HCT116 (cell line): ENCODE results near the gene TLE5. TPM values are rescaled to one million over a fixed set of nuclear protein-coding genes. Genes with fewer than 3 reads are reported as not detected.

Experiments
- ATAC-seq: fragments of 200-7000 bp; cut with Tn5 transposase; 2 replicates; pipeline ENCODE4 v1.9.1; 2020; ENCODE audit warnings: mild to moderate bottlenecking, moderate library complexity
- BruUV-seq: library from RNA; stranded (reverse); fragments of 400-500 nt; replicated peaks from 2 replicates; lab custom pipeline; 2021; lab: Mats Ljungman, UMichigan
- CTCF ChIA-PET: fragments of 300-600 bp; sonication (Branson Sonifier 250); formaldehyde crosslinking; loops from one replicate; lab custom pipeline; 2021; ENCODE audit warnings: antibody characterized with exemption; lab: Charles Lee
- POLR2A ChIA-PET: fragments of 300-600, 350-600 bp; sonication (Branson Sonifier 250); formaldehyde crosslinking; loops from one replicate; lab custom pipeline; 2021; ENCODE audit warnings: antibody characterized with exemption; lab: Charles Lee
- RAD21 ChIA-PET, 2 experiments: fragments of 300-600 bp; sonication (Branson Sonifier 250); formaldehyde crosslinking; loops; one replicate each; lab custom pipeline; 2023; ENCODE audit warnings: low total read pairs in 2 of 2; ENCODE audit not compliant: uncharacterized antibody in 2 of 2, unreplicated experiment in 2 of 2, low non-redundant PET in 1 of 2; lab: Charles Lee
- DNase-seq: peaks from one replicate; pipeline ENCODE4 v3.0.0-alpha.2; 2010; ENCODE audit warnings: low read depth, low spot score
- H2AFZ ChIP-seq: fragments of 200-600 bp; shearing (Covaris generic), sonication (generic); 2 replicates; pipeline ENCODE4 v1.6.1; 2017; ENCODE audit warnings: low read depth, mixed run types, mixed read lengths, antibody characterized with exemption, low read length; ENCODE audit not compliant: poor library complexity, severe bottlenecking
- H3K27ac ChIP-seq: 2 replicates; pipeline ENCODE4 v1.5.1; 2012; ENCODE audit warnings: low read depth, low read length
- H3K27me3 ChIP-seq: fragments of 200-600 bp; sonication (generic); 2 replicates; pipeline ENCODE4 v1.6.1; 2016; ENCODE audit warnings: mixed run types, low read length, mixed read lengths; ENCODE audit not compliant: insufficient read depth
- H3K36me3 ChIP-seq, 2 experiments: fragments of 200-500 bp in 1 of 2; fragments of 200-600 bp in 1 of 2; sonication (Bioruptor generic) in 1 of 2; sonication (generic) in 1 of 2; 2 replicates each; pipeline versions ENCODE4 v1.5.1 to v1.6.1; 2014 to 2016; ENCODE audit warnings: low read length in 2 of 2, inconsistent platforms in 1 of 2, mixed read lengths in 1 of 2, mixed run types in 1 of 2; ENCODE audit not compliant: insufficient read depth in 2 of 2, control insufficient read depth in 1 of 2
- H3K4me1 ChIP-seq, 2 experiments: fragments of 200-600 bp in 1 of 2; sonication (generic) in 1 of 2; 2 replicates each; pipeline versions ENCODE4 v1.5.1 to v1.6.1; 2012 to 2017; ENCODE audit warnings: low read length in 2 of 2, inconsistent platforms in 1 of 2, mild to moderate bottlenecking in 1 of 2, mixed read lengths in 1 of 2, mixed run types in 1 of 2, moderate library complexity in 1 of 2; ENCODE audit not compliant: insufficient read depth in 2 of 2, control insufficient read depth in 1 of 2
- H3K4me2 ChIP-seq: fragments of 200-600 bp; sonication (generic); 2 replicates; pipeline ENCODE4 v1.6.1; 2017; ENCODE audit warnings: mixed run types, low read length, mixed read lengths
- H3K4me3 ChIP-seq, 2 experiments: fragments of 200-600 bp in 1 of 2; sonication (generic) in 1 of 2; replicated peaks in 1 of 2; 2 replicates each; pipeline ENCODE4 v1.5.1; 2011 to 2016; ENCODE audit warnings: low read length in 2 of 2, control low read depth in 1 of 2, low read depth in 1 of 2, mild to moderate bottlenecking in 1 of 2, mixed read lengths in 1 of 2, mixed run types in 1 of 2
- H3K79me2 ChIP-seq: fragments of 200-600 bp; sonication (generic); 2 replicates; pipeline ENCODE4 v1.6.1; 2017; ENCODE audit warnings: mild to moderate bottlenecking, mixed run types, low read length, moderate library complexity, mixed read lengths; ENCODE audit not compliant: insufficient read depth
- H3K9ac ChIP-seq: fragments of 200-600 bp; sonication (generic); 2 replicates; pipeline ENCODE4 v1.6.1; 2016; ENCODE audit warnings: low read length, mixed read lengths
- H3K9me2 ChIP-seq: fragments of 200-600 bp; sonication (generic), shearing (Covaris generic); 2 replicates; pipeline ENCODE4 v1.6.1; 2017; ENCODE audit warnings: mixed run types, mild to moderate bottlenecking, moderate library complexity; ENCODE audit not compliant: insufficient read depth
- H3K9me3 ChIP-seq, 2 experiments: fragments of 200-500 bp in 1 of 2; fragments of 200-600 bp in 1 of 2; sonication (Bioruptor generic) in 1 of 2; sonication (generic) in 1 of 2; 2 replicates each; pipeline ENCODE4 v1.6.1; 2014 to 2017; ENCODE audit warnings: low read length in 2 of 2, mixed read lengths in 2 of 2, inconsistent platforms in 1 of 2, low read depth in 1 of 2, mild to moderate bottlenecking in 1 of 2, mixed run types in 1 of 2, moderate library complexity in 1 of 2; ENCODE audit not compliant: control insufficient read depth in 1 of 2, insufficient read depth in 1 of 2
- H4K20me1 ChIP-seq: fragments of 200-600 bp; sonication (generic), shearing (Covaris generic); 2 replicates; pipeline ENCODE4 v1.6.1; 2017; ENCODE audit warnings: mixed run types, mild to moderate bottlenecking, moderate library complexity; ENCODE audit not compliant: insufficient read depth
- CBX3 ChIP-seq: IDR thresholded peaks from 2 replicates; pipeline ENCODE4 v1.6.1; 2012; ENCODE audit warnings: low read depth
- ELF1 ChIP-seq: IDR thresholded peaks from 2 replicates; pipeline ENCODE4 v1.6.1; 2012; ENCODE audit warnings: low read depth, borderline replicate concordance
- EZH2 ChIP-seq: fragments of 200-600 bp; sonication (generic); IDR thresholded peaks from 2 replicates; pipeline ENCODE4 v1.6.1; 2017; ENCODE audit warnings: antibody characterized with exemption, mixed run types
- FOSL1 ChIP-seq: IDR thresholded peaks from 2 replicates; pipeline ENCODE4 v1.6.1; 2012; ENCODE audit warnings: low read depth
- JUND ChIP-seq: IDR thresholded peaks from 2 replicates; pipeline ENCODE4 v1.6.1; 2012
- POLR2A ChIP-seq: IDR thresholded peaks from 2 replicates; pipeline ENCODE4 v1.7.0; 2011; ENCODE audit warnings: borderline replicate concordance; ENCODE audit not compliant: insufficient read depth, insufficient read length; ENCODE audit errors: extremely low read depth
- RAD21 ChIP-seq: IDR thresholded peaks from 2 replicates; pipeline ENCODE4 v1.6.1; 2012; ENCODE audit warnings: low read depth, mild to moderate bottlenecking
- SP1 ChIP-seq: IDR thresholded peaks from 2 replicates; pipeline ENCODE4 v1.6.1; 2012; ENCODE audit warnings: low read depth
- SRF ChIP-seq: IDR thresholded peaks from 2 replicates; pipeline ENCODE4 v1.6.1; 2012; ENCODE audit warnings: low read depth
- TCF7L2 ChIP-seq: IDR thresholded peaks from 2 replicates; pipeline ENCODE4 v1.7.0; 2011; ENCODE audit warnings: borderline replicate concordance, inconsistent platforms; ENCODE audit not compliant: insufficient read depth, insufficient read length; ENCODE audit errors: extremely low read depth
- YY1 ChIP-seq: IDR thresholded peaks from 2 replicates; pipeline ENCODE4 v1.6.1; 2011; ENCODE audit warnings: low read length, low read depth, moderate library complexity, mild to moderate bottlenecking; ENCODE audit not compliant: insufficient replicate concordance; ENCODE audit errors: extremely low read depth
- ZNF274 ChIP-seq: fragments of 200-500 bp; sonication (Bioruptor generic); IDR thresholded peaks from 2 replicates; pipeline ENCODE4 v1.6.1; 2014; ENCODE audit warnings: mild to moderate bottlenecking, low read depth, low read length, inconsistent platforms
- intact Hi-C: fragments of 100-400 bp; cut with micrococcal nuclease; formaldehyde crosslinking; loops from 2 replicates; pipeline ENCODE4 v1.10.0; 2022
- total RNA-seq: library from RNA; stranded (reverse); gene quantifications from one replicate; pipeline ENCODE4 v1.2.1, GENCODE V29; 2021; ENCODE audit not compliant: unreplicated experiment
- TF ChIP-seq, protein P1 (sequence below): IDR thresholded peaks from 2 replicates; pipeline ENCODE4 v1.6.1; 2012; ENCODE audit warnings: low read depth
- TF ChIP-seq, protein P2 (sequence below), 3 experiments: fragments of 200-600 bp in 1 of 3; sonication (generic) in 1 of 3; IDR thresholded peaks in 2 of 3; conservative IDR thresholded peaks in 1 of 3; 2 replicates each; pipeline ENCODE4 v1.5.1; 2012 to 2017; ENCODE audit warnings: low read depth in 2 of 3, low read length in 2 of 3, antibody characterized with exemption in 1 of 3, borderline replicate concordance in 1 of 3, control low read depth in 1 of 3, mild to moderate bottlenecking in 1 of 3, mixed read lengths in 1 of 3, mixed run types in 1 of 3, moderate library complexity in 1 of 3; ENCODE audit not compliant: insufficient read depth in 1 of 3

TLE5 gene
- total RNA-seq, 1 experiment from 2014 or later: 263 TPM

DNA sequence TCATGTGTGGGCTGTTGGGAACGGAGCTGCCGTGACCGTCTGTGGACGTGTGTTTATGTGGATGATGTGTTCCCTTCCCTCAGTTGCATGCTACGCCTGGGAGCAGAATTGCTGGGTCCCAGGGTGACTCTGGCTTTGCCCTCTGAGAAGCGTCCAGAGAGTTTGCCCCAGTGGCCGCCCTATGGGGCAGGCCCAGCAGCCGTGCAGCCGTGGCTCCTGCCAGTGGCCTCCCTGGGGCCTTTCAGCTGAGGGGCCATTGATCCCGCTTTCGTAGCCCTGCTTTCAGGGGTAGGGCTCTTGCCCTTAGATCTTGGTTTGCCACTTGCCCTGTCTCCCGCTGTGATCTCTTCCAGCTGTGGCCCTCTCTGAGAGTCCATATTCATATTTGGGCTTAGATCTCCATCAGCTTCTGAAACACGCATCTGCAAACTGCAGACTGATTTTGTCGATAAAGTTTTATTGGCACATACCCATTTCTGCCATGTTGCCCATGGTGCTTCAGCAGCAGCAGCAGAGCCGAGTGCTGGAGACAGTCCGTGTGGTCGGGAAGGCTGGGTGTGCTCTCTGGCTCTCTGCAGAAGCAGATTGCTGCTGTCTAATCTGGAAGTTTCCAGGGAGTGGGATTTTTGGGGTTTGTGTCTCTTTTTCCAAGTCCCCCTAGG is 49.4 kb upstream of the TLE5 start:
- no peaks in the 10 kb centered on the region for H3K27me3 ChIP-seq
- H3K9me2 ChIP-seq: no peaks in the 10 kb centered on the region
- ATAC-seq (no peak), DNase-seq (no peak)
- no peak overlapping the region for H3K27ac ChIP-seq
- TF ChIP-seq SRF: no peak
- ChIA-PET RAD21 (no interaction called here), POLR2A (no interaction called here), CTCF (no interaction called here)
- no peaks in the 10 kb centered on the region for H3K9me3 ChIP-seq
- no peaks in the 10 kb centered on the region for H4K20me1 ChIP-seq
- intact Hi-C loops: no loop called here
- no peaks in the 10 kb centered on the region; a peak in 1 of 4 replicates for H3K36me3 ChIP-seq
- BruUV-seq: no TSS peak
- H3K79me2 ChIP-seq: peaks cover 54% of the 10 kb centered on the region
- no peak overlapping the region for H3K9ac ChIP-seq
- H3K4me2 ChIP-seq: no peak overlapping the region
- no peak overlapping the region for H2AFZ ChIP-seq
- H3K4me3 ChIP-seq: no peak overlapping the region
- H3K4me1 ChIP-seq: peaks cover 0 to 3% of the 10 kb centered on the region in 2 experiments; a peak in 2 of 4 replicates

DNA sequence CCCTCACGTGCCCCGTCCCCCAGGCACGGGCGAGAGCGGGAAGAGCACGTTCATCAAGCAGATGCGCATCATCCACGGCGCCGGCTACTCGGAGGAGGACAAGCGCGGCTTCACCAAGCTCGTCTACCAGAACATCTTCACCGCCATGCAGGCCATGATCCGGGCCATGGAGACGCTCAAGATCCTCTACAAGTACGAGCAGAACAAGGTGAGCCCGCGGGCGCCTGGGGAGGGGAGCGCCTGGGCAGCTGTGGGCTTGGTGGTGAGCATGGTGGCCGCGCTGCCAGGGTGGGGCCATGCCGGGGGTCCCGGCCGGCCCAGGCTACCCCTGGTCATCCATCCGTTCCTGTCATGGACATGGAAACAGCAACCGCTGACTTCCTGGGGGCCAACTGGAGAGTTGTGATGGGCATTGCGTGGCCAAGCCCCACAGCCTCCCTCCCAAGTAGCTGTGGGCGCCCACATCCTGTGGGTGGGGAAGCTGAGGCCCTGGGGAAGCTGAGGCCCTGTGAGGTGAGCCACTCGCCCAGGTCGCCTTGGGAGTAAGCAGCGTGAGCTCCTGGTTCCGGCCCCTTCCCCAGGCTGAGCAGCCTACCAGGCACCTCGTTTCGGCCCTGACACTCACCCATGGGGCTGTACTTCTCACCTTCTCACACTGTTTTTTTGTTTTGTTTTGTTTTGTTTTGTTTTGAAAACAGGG is 48.0 kb upstream of the TLE5 start:
- ChIA-PET POLR2A (no interaction called here), RAD21 (no interaction called here)
- Histone ChIP-seq H3K4me2 (no peak overlapping the region), H3K4me3 (no peak overlapping the region), H2AFZ (no peak overlapping the region), H3K27ac (no peak overlapping the region), H3K9me3 (no peaks in the 10 kb centered on the region), H3K4me1 (no peaks in the 10 kb centered on the region), H3K9me2 (no peaks in the 10 kb centered on the region), H3K79me2 (peaks cover 69% of the 10 kb centered on the region), H3K9ac (no peak overlapping the region), H3K36me3 (no peaks in the 10 kb centered on the region; a peak in 1 of 4 replicates)
- DNase-seq: no peak
- no peak for TF ChIP-seq JUND
- no peak for TF ChIP-seq SP1
- no peak for TF ChIP-seq YY1
- TF ChIP-seq SRF: no peak
- TF ChIP-seq FOSL1: no peak
- no peak for TF ChIP-seq RAD21
- TF ChIP-seq, protein P1, sequence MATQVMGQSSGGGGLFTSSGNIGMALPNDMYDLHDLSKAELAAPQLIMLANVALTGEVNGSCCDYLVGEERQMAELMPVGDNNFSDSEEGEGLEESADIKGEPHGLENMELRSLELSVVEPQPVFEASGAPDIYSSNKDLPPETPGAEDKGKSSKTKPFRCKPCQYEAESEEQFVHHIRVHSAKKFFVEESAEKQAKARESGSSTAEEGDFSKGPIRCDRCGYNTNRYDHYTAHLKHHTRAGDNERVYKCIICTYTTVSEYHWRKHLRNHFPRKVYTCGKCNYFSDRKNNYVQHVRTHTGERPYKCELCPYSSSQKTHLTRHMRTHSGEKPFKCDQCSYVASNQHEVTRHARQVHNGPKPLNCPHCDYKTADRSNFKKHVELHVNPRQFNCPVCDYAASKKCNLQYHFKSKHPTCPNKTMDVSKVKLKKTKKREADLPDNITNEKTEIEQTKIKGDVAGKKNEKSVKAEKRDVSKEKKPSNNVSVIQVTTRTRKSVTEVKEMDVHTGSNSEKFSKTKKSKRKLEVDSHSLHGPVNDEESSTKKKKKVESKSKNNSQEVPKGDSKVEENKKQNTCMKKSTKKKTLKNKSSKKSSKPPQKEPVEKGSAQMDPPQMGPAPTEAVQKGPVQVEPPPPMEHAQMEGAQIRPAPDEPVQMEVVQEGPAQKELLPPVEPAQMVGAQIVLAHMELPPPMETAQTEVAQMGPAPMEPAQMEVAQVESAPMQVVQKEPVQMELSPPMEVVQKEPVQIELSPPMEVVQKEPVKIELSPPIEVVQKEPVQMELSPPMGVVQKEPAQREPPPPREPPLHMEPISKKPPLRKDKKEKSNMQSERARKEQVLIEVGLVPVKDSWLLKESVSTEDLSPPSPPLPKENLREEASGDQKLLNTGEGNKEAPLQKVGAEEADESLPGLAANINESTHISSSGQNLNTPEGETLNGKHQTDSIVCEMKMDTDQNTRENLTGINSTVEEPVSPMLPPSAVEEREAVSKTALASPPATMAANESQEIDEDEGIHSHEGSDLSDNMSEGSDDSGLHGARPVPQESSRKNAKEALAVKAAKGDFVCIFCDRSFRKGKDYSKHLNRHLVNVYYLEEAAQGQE: no peak
- no peak for TF ChIP-seq EZH2
- TF ChIP-seq CBX3: no peak
- no peak for TF ChIP-seq ZNF274
- TF ChIP-seq TCF7L2: no peak
- TF ChIP-seq POLR2A: no peak
- no peak for TF ChIP-seq ELF1
- TF ChIP-seq, protein P2, sequence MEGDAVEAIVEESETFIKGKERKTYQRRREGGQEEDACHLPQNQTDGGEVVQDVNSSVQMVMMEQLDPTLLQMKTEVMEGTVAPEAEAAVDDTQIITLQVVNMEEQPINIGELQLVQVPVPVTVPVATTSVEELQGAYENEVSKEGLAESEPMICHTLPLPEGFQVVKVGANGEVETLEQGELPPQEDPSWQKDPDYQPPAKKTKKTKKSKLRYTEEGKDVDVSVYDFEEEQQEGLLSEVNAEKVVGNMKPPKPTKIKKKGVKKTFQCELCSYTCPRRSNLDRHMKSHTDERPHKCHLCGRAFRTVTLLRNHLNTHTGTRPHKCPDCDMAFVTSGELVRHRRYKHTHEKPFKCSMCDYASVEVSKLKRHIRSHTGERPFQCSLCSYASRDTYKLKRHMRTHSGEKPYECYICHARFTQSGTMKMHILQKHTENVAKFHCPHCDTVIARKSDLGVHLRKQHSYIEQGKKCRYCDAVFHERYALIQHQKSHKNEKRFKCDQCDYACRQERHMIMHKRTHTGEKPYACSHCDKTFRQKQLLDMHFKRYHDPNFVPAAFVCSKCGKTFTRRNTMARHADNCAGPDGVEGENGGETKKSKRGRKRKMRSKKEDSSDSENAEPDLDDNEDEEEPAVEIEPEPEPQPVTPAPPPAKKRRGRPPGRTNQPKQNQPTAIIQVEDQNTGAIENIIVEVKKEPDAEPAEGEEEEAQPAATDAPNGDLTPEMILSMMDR (IDR thresholded peaks at IDR 0.05 in 2 of 3, conservative IDR thresholded peaks at IDR 0.05 in 1 of 3; ENCODE audit: borderline replicate concordance in 1 of 3, insufficient read depth in 1 of 3, low read depth in 2 of 3, low read length in 2 of 3): no peak
- TF ChIP-seq, all 23 proteins: peak for 0
- ATAC-seq: no peak
- no peaks in the 10 kb centered on the region for H4K20me1 ChIP-seq
- no peaks in the 10 kb centered on the region for H3K27me3 ChIP-seq
- intact Hi-C loops: no loop called here
- BruUV-seq: no TSS peak
- CTCF ChIA-PET: interaction anchor here (1.9 kb wide), 1 partner anchor 462 kb away, joined by 4 read pairs; no protein-coding TSS in a partner anchor
